Measurements from ENCODE around the gene LRRC3B.
"Not testable (repeated sequence)": the region's sequence is repeated elsewhere in the genome, so short reads cannot be mapped to it uniquely, and the experiment has no call there.

Gene LRRC3B, protein sequence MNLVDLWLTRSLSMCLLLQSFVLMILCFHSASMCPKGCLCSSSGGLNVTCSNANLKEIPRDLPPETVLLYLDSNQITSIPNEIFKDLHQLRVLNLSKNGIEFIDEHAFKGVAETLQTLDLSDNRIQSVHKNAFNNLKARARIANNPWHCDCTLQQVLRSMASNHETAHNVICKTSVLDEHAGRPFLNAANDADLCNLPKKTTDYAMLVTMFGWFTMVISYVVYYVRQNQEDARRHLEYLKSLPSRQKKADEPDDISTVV

DNA sequence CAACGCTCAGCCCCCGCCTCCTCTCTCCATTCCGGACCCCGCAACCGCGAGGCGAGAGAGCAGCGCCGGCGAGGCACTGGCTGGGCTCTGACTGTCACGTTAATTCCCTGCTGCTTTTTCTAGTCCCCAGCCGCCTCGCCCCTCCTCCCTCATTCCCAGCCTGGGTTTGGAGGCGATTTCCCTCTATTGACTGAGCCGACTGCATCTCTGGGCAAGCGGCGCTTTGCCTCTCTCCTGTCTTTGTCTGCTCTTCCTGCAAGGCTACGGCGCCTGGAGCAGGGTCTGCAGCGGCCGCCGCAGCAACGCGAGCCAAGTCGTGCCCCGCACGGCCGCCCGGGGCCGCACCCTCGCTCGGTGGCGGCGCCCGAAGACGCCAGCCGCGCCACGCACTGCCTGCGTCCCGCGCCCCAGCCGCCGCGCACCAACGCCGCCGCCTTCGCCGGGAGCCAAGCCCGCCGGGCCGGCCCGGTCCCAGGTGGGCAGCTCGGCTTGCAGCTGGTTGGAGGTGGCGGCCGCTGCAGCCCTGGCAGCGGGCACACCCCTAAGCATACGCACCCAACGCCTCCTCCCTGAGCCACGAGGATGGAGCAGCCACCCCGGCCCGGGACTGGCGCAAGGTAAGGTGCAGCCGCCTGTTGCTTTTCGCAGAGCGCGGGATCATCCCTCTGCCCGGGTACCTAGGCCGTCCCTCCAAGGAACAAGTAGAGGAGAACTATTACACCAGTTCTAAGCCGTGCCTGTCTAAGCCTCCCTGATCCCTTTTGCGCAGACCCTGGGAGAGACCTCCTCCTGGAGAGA, at the start of gene LRRC3B:
Gene LRRC3B (plus strand): TSS at position 152 of the 798 bp plus-strand sequence. CDS start 86,901 bp downstream, outside the sequence.
- no peaks in the 10 kb centered on the region for H3K4me1 Mint-ChIP-seq

DNA sequence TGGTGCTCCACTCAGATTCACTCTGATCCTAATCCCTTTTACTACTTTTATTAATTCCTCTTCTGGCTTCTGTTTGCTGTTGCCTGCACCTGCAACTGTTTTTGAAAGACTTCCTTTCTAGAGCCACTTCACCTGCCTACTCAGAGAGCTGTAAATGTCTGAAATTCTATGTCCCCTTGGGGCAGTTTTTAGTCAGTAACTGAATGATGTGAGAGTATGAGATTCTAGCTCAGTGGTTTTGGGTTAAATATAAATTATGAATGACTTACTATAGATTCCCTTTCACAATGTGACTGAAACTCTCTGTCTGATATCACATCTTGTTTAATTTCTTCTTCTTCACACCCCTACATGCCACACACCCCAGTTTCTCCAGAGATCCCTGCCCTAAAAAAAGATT, 47.8 kb upstream of the LRRC3B start:
- H3K36me3 Mint-ChIP-seq = no peaks in the 10 kb centered on the region

More for the DNA sequence above, at the start of gene LRRC3B:
- CTCF ChIA-PET = no interaction called here
- Mint-ChIP-seq H3K27me3 (peaks cover 45% of the 10 kb centered on the region), H3K9me3 (no peaks in the 10 kb centered on the region), H3K4me3 (no peak within 1 kb of the TSS), H3K36me3 (no peaks in the 10 kb centered on the region), H3K27ac (no peak within 1 kb of the TSS)
- no peak for DNase-seq

DNA sequence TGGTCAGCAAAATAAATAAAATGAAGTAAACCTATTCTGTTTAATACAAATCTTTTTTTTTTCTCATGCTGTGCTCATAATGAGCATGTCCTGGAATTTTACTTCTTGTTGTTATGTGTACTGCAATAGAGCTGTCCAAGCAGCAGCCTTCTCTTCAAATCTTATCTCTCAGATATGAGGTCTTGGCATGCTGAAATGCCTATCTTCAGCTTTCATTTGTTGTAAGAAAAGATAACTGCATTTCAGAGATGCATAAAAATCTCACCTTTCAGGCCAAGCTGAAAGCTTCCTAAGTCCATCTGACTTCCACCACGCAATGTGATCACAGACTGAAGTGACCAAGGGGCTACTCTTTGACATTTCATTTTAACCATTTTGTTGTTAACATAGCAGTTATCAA, 43.5 kb upstream of the LRRC3B start:
- no peaks in the 10 kb centered on the region for H3K36me3 Mint-ChIP-seq
- H3K4me3 Mint-ChIP-seq = no peak overlapping the region
- CTCF ChIA-PET = interaction anchor here (0.5 to 0.7 kb wide), 2 partner anchors 10 to 24 kb away, joined by 3 read pairs; no protein-coding TSS in a partner anchor
- no peaks in the 10 kb centered on the region for H3K4me1 Mint-ChIP-seq
- peaks cover 3% of the 10 kb centered on the region for H3K9me3 Mint-ChIP-seq
- no peak overlapping the region for H3K27ac Mint-ChIP-seq
- H3K27me3 Mint-ChIP-seq = no peaks in the 10 kb centered on the region
- DNase-seq = no peak

More for the DNA sequence above, 47.8 kb upstream of the LRRC3B start:
- no peak overlapping the region for H3K4me3 Mint-ChIP-seq
- DNase-seq = no peak
- no peaks in the 10 kb centered on the region for H3K4me1 Mint-ChIP-seq
- peaks cover 5% of the 10 kb centered on the region for H3K9me3 Mint-ChIP-seq
- CTCF ChIA-PET = no interaction called here
- no peaks in the 10 kb centered on the region for H3K27me3 Mint-ChIP-seq
- H3K27ac Mint-ChIP-seq = no peak overlapping the region

DNA sequence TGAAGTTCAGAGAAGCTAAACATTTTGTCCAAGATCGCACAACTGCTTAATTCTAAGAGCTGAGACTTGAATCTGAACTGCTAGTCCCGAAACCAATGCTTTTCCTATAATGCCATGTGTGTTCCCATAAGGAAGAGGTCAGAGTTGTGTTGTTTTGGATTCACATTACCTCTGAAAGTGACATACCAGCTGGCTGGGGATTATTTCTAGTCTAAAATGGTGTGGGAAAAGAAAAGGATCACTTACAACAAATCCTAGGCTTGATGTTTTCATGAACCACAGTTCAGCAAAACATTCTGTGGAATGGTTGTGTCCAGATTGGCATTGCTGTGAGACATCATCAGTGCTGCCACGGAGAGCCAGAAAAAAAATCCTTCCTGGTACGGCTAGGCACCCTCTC, 35.0 kb upstream of the LRRC3B start:
- H3K4me3 Mint-ChIP-seq = no peak overlapping the region
- H3K4me1 Mint-ChIP-seq = no peaks in the 10 kb centered on the region
- DNase-seq = no peak
- CTCF ChIA-PET = no interaction called here
- no peak overlapping the region for H3K27ac Mint-ChIP-seq
- H3K27me3 Mint-ChIP-seq = no peaks in the 10 kb centered on the region
- no peaks in the 10 kb centered on the region for H3K9me3 Mint-ChIP-seq
- no peaks in the 10 kb centered on the region for H3K36me3 Mint-ChIP-seq

DNA sequence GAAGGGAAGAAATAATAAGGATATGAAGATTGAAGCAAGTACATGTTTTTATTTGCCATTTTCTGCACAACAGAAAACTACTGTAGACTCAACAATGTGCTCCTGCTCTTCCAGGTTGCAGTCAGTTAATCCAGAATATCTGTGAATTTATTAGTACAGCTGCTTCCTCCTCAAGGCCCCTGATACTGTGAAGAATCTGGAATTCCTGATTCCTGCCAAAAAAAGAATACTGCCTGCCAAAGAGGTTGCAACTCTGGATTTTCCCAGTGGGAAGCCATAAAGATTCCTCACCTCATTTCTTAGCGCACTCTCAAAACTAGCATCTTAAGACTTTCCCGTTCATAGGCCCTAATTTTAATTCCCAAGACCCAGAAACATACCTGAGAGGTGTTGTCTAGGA, 33.6 kb upstream of the LRRC3B start:
- Mint-ChIP-seq H3K9me3 (no peaks in the 10 kb centered on the region), H3K36me3 (no peaks in the 10 kb centered on the region), H3K27ac (no peak overlapping the region), H3K4me1 (no peaks in the 10 kb centered on the region), H3K27me3 (no peaks in the 10 kb centered on the region), H3K4me3 (no peak overlapping the region)
- no peak for DNase-seq
- CTCF ChIA-PET = no interaction called here

DNA sequence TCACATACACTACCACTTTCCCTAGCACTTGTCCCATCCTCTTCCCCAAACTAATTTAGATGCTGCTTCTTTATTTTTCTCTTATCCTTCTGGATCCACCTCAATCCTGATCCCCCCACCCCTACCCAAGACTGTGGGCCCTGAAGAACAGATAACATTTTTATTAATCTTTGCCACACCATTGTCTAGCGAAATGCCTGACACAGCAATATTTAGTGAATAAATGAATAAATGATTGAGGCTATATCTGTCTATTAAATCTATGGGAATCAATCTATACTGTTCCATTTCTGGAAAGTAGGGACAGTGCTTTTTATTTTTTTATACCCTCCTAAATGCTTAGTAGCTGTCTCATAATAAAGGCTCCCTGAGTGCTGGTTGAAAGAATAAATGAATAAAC, 32.9 kb upstream of the LRRC3B start:
- no peak overlapping the region for H3K27ac Mint-ChIP-seq
- H3K27me3 Mint-ChIP-seq = no peaks in the 10 kb centered on the region
- no peaks in the 10 kb centered on the region for H3K36me3 Mint-ChIP-seq
- H3K9me3 Mint-ChIP-seq = no peaks in the 10 kb centered on the region
- DNase-seq = no peak
- H3K4me3 Mint-ChIP-seq = no peak overlapping the region
- H3K4me1 Mint-ChIP-seq = no peaks in the 10 kb centered on the region
- CTCF ChIA-PET = no interaction called here

DNA sequence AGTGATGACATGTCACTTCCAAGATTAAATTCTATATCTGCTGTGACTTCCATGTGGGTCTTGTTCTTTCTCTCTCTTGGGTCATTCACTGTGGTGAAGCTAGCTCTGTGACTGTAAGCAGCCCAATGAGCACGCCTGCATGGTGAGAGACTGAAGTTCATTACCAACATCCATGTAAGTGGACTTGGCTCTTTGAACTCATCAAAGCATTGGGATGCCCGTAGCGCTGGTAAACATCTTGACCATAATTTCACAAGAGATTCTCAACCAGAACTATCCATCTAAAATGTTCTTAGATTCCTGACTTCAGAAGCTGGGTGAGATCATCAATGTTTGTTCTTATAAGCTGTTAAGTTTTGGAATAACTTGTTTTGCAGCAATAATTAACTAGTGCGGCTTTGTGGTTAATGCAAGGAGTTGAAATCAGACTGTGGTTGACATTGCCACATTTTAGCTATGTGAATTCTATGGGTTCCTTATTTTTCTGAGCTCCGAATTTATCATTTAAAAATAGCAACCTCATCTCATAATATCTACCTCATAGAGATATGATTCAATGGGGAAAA, 31.6 kb upstream of the LRRC3B start:
- no peak for DNase-seq
- CTCF ChIA-PET = interaction anchor here (0.6 kb wide), 1 partner anchor 630 kb away, joined by 3 read pairs; no protein-coding TSS in a partner anchor
- Mint-ChIP-seq H3K27ac (no peak overlapping the region), H3K4me3 (no peak overlapping the region), H3K27me3 (no peaks in the 10 kb centered on the region), H3K36me3 (no peaks in the 10 kb centered on the region), H3K4me1 (no peaks in the 10 kb centered on the region), H3K9me3 (no peaks in the 10 kb centered on the region)

DNA sequence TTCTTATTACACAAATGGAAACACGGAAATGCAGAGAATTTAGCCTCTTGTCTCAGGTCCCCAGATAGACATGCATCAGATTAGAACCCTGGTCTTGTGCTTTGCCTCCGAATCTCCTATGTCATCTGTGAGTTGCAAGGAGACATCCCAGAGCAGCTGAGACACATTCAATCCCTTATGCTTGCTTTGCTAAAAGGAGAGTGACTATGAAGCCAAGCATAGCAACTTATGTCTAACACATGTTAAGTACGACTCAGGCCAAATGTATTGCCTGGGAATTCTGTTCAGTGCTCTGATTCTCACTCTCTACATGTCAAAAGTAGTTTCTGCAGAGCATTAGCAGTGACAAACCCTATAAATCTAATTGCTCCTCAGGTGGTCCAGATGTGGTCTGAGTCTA, 30.6 kb upstream of the LRRC3B start:
- CTCF ChIA-PET = no interaction called here
- Mint-ChIP-seq H3K4me1 (no peaks in the 10 kb centered on the region), H3K4me3 (no peak overlapping the region), H3K36me3 (no peaks in the 10 kb centered on the region), H3K9me3 (no peaks in the 10 kb centered on the region), H3K27me3 (no peaks in the 10 kb centered on the region), H3K27ac (no peak overlapping the region)
- no peak for DNase-seq

DNA sequence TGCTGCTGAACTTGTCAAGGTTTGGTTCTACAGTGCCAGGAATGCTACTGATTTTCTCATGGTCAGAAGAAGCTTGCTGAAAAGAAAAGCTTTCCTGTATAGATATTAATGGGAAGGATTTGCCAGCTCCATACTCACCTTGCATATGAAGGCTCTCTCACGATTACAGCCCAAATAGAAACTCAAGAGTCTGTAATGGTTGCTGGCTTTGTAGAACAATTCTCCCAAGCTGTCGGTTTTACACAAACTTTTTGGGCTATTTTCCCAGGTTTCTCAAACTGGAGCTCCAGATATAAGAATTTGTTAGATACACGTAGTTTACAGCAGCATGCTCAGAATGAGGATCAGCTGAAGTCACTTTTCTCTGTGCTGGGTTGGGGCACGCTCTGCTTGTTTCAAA, 30.1 kb upstream of the LRRC3B start:
- Mint-ChIP-seq H3K4me1 (no peaks in the 10 kb centered on the region), H3K4me3 (no peak overlapping the region), H3K36me3 (no peaks in the 10 kb centered on the region), H3K27ac (no peak overlapping the region), H3K27me3 (no peaks in the 10 kb centered on the region), H3K9me3 (no peaks in the 10 kb centered on the region)
- CTCF ChIA-PET = no interaction called here
- DNase-seq = no peak

DNA sequence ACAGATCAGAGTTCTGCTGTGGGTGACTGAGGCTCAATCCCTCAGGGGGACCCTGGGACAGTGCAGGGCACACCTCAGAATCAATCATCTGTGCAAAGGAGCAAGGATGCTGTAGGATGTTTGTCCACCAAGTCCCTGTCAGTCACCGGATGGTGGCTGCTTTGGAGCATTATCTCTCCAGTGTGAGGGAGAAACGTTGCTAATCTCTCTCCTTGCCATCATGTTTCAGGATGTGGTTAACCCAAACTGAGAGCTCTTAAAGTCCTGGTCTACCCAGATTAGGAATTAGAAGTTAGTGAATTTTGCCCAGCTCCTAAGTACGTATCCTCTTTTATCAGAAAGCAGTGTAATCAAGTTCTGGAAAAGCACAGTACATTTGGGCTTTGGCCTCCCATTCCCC, 26.2 kb upstream of the LRRC3B start:
- DNase-seq = no peak
- Mint-ChIP-seq H3K9me3 (peaks cover 4% of the 10 kb centered on the region), H3K27ac (no peak overlapping the region), H3K4me1 (no peaks in the 10 kb centered on the region), H3K27me3 (no peaks in the 10 kb centered on the region), H3K36me3 (no peaks in the 10 kb centered on the region), H3K4me3 (no peak overlapping the region)
- CTCF ChIA-PET = no interaction called here

DNA sequence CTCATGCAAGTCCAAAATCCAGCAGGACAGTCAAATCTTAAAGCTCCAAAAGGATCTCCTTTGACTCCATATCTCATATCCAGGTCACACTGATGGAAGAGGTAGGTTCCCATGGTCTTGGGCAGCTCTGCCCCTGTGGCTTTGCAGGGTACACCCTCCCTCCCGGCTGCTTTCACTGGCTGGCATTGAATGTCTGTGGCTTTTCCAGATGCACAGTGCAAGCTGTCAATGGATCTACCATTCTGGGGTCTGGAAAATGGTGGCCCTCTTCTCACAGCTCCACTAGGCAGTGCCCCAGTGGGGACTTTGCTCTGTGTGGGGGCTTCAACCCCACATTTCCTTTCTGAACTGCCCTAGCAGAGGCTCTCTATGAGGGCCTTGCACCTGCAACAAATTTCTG, 19.3 kb upstream of the LRRC3B start:
- H3K4me3 Mint-ChIP-seq, CTCF ChIA-PET, H3K4me1 Mint-ChIP-seq, H3K36me3 Mint-ChIP-seq, H3K27me3 Mint-ChIP-seq, H3K27ac Mint-ChIP-seq, DNase-seq: not testable (repeated sequence)
- H3K9me3 Mint-ChIP-seq = peaks cover 27% of the 10 kb centered on the region

DNA sequence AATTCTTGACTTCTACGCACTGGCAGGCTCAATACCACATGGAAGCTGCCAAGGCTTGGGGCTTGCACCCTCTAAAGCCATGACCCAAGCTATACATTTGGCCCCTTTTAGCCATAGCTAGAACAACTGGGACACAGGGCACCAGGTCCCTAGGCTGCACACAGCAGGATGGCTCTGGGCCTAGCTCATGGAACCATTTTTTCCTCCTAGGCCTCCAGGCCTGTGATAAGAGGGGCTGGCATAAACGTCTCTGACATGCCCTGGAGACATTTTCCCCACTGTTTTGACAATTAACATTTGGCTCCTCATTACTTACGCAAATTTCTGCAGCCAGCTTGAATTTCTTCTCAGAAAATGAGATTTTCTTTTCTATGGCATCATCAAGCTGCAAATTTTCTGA, 18.8 kb upstream of the LRRC3B start:
- H3K4me3 Mint-ChIP-seq, H3K27ac Mint-ChIP-seq, DNase-seq, H3K4me1 Mint-ChIP-seq, H3K36me3 Mint-ChIP-seq, H3K27me3 Mint-ChIP-seq, CTCF ChIA-PET: not testable (repeated sequence)
- peaks cover 27% of the 10 kb centered on the region for H3K9me3 Mint-ChIP-seq

DNA sequence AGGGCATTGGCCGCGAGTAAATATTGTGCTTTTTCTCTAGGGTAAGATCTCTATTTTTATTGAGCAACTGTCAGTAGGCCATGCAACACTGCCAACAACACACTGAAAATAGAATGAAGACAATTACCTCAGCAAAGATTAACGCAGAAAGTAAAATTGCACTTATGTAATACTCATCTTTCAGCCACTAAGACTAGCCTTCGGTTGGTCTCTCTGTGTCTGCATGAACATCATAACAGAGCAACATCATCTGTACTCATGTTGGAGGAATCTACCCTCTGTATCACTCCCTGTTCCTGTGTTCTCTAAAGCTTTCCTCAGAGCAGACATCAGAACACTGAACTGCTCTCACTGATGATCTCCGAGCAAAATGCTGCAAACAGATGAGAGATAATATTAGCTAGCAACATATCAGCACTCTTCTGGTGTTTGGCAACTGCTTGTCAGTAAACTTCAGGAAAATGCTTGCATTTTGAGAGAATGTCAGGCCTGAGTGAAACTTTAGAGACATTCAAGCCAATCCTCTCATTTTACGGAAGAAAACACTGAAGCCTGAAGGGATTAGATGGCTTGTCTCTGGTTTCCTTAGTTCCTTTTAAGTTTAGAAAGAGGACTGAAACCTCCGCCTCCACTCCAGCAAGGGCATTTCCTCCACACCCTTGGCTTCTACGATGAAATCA, 8.4 kb upstream of the LRRC3B start:
- H3K4me3 Mint-ChIP-seq = no peak overlapping the region
- H3K9me3 Mint-ChIP-seq = no peaks in the 10 kb centered on the region
- DNase-seq = no peak
- H3K4me1 Mint-ChIP-seq = no peaks in the 10 kb centered on the region
- CTCF ChIA-PET = no interaction called here
- H3K36me3 Mint-ChIP-seq = no peaks in the 10 kb centered on the region
- no peaks in the 10 kb centered on the region for H3K27me3 Mint-ChIP-seq
- H3K27ac Mint-ChIP-seq = no peak overlapping the region

DNA sequence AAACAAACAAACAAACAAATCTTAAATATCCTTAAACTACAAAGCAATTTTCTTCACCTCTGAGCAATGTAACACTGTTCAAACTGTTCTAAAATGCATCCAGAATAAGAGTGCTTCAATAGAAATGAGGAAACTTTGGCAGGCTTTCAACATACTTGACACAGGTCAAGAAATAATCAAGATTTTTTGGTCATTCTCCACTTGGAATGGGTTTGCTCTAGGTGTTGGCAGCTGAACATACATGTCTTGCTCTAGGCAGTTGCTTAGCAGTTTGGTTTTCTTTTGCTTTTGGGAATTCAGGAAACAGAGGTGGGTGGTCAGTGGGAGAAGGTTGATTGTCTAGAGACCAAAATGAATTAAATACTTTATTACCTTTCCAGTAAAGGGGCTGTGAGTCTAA, 1.4 kb upstream of the LRRC3B start:
- Mint-ChIP-seq H3K9me3 (no peaks in the 10 kb centered on the region), H3K4me1 (no peaks in the 10 kb centered on the region), H3K27ac (no peak overlapping the region), H3K36me3 (no peaks in the 10 kb centered on the region), H3K27me3 (peaks cover 45% of the 10 kb centered on the region), H3K4me3 (no peak overlapping the region)
- no peak for DNase-seq
- CTCF ChIA-PET = no interaction called here
